ENCODE data around the gene AQP1.

Gene AQP1

DNA sequence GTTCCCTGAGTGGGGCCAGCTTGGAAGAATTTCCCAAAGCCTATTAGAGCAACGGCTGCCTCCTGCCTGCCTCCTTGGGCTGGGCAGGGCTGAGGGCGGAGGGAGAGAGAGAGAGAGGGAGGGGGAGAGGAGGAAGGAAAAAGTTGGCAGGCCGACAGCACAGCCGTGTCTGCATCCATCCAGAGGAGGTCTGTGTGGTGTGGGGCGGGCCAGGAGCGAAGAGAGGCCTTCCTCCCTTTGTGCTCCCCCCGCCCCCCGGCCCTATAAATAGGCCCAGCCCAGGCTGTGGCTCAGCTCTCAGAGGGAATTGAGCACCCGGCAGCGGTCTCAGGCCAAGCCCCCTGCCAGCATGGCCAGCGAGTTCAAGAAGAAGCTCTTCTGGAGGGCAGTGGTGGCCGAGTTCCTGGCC, at the start of gene AQP1:
Gene AQP1, plus strand, starts transcription at position 293 of the 409 bp plus-strand sequence. Its CDS starts 57 bp downstream, at position 350.
- no peak for DNase-seq

DNA sequence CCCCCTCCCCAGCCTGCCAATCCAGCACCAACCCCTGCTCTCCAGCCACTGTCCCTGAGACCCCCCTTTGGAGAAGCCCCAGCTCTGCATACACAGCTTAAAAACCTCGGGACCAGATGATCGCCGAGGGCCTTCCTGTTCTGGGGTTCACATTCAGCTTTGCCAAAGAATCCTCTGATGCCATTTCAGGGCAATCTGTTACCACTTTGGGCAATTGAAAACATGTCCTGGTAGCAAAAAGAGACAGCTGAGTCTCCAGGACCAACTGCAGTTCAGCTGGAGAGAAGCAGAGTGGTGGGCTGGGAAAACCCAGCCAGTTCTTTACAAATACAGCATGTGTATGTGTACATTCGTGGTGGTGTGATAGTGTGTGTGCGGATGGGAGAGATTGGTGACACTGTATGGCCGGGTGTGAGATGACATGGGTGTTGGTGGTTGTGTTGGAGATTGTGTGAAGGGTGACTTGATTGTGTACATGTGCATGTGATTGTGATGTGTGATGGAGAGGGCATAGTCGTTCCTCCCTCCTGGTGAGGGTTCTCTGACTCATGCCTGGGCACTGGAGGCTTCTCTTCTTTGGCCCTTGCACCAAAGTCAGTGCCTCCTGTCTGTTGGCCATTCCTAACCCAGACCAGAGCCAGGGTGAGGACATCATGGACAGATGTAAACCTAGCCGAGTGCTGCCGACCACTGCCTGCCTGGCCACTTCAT, 48.5 kb upstream of the AQP1 start:
- no peak for DNase-seq

DNA sequence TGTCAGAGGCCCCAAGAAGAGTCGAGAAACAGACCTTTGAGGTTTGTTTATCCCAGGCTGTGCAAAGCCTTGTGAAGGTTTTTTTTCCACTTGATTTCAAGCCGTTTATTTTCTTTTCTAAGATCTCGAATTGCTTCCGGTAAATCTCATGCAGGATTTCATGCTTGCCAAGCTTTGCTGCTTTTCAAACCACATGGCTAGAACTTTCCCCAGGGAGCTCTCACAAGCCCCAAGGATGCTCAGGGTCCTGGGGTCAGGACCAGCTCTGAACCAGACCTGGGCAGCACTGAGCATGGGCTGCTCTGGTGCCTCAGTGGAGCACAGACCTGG, 48.0 kb upstream of the AQP1 start:
- no peak for DNase-seq

DNA sequence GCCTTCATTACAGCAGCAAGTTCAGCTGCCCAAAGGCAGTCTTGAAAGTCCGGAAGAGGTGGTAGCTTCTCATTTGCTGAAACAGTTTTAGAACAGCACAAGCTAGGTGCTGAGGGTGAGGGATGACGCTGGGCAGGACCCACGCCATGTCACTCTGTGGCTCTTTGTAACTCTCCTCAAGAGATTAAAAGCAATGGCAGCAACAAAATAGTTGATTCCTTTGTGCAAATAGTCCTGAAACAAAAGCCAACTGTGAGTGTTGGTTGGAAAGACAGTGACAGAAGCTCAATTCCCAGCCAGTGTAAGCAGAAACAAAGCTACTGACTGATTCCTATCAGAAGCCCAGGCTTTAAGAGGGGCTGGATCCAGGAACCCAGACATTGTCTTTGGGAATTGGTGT, 47.6 kb upstream of the AQP1 start:
- DNase-seq, result no peak

DNA sequence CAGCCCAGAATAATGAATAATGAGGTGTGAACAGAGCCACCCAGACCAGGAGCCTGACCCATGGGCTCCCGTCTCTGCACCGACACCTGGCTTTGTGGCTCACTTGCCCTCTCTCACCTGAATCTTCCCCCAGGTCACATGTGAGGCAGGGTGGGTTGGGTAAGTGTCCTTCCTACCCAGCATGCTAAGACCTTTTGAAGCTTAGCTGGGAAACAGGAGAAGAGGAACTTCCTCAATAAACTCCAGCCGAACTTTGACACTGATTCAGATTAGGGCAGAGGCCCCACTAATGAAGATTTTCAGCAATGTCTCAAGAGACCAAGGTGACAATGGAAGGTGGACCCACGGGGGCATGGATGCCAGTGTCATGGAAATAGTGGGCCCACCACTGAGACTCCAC, 46.6 kb upstream of the AQP1 start:
- no peak for DNase-seq

DNA sequence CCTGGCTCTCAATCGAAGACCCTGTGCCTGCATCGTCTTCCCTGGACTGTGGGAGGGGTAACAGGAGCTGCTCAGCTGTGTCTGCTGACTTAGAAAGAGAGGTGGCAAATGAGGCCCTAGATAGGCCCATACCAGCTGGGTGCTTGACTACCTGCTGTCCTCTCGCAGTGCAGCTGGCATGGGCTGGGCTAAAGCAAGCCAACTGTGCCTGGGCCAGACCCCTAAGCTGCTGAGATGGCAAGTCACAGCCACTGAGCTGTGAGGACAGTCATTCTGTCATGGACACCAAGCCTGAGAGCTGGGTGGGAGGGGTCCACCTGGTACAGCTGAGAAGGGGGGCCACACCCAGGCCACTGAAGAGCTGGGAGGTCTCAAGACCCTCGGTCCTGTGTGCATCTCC, 45.8 kb upstream of the AQP1 start:
- DNase-seq, result no peak

DNA sequence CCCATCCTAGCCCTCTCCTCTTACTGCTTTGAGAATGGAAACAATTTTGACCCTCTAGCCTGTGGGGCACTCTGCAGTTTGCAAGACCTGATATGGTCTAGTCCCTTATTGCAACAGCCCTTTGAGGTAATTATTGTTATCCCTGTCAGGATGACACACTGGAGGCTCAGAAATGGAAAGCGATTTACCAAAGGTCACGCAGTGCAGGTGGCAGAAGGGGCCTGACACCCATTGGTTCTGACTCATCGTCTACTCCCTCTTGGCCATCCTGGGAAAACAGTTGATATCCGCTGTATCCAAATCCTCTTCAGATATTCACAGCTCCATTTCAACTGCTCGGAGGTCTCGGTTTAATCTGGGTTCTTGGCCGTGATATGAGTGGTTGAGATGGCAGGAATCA, 44.7 kb upstream of the AQP1 start:
- no peak for DNase-seq

DNA sequence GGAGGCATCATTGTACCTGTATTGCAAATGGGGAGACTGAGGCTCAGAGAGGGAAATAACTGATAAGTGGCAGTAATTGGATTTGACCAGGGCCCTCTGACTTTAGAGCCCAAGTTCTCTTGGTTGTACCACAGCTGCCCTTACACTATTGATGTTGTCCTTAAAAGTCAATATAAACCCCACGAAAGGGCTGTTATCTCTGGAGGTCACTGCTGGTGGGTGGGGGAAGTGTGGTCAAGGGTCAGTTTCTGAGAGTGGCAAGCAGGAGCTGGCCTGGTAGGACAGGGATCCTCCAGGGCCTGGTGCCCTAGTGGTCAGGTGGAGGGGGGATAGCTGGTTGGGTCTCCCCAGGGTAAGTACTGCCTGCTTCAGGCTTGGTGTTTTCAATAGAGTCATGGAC, 44.2 kb upstream of the AQP1 start:
- DNase-seq, result no peak

DNA sequence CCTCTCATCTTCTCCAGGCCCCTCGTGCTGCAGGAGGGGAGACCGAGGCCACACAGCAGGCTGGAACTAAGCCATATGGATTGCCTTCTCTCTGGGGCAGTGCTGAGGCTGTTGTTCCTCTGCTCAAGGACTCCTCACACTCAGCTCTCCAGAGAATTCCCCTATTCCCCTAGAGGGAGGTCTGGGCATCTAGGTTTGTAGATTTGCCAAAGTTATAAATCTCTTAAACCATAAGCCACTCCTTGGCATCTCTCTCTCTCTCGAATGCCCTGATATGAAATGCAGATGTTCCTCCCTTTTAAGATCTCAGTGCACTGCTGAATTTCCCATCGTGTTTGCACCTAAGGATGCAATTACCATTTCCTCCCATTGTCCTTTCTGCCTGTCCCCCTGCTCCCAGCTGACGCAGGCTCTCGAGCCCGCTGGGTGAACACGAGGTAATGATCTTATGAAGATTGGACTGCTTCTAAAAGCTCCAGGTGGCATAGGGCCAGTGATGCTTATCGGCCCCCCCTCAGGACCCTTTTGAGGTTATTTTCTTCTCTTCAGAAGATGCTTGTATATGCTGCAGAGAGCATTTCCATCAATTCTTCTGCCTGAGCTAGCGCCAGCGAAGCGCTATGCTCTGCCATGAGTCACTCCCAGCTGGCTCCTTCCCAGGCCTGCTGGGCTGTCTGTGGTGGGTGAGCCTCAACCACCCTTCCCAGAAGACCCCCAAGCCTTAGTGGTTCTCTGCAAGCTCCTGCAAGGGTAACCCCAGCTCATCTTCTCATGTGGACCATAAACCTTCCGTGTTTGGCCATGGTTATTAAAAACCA, 41.6 kb upstream of the AQP1 start:
- DNase-seq, result no peak

DNA sequence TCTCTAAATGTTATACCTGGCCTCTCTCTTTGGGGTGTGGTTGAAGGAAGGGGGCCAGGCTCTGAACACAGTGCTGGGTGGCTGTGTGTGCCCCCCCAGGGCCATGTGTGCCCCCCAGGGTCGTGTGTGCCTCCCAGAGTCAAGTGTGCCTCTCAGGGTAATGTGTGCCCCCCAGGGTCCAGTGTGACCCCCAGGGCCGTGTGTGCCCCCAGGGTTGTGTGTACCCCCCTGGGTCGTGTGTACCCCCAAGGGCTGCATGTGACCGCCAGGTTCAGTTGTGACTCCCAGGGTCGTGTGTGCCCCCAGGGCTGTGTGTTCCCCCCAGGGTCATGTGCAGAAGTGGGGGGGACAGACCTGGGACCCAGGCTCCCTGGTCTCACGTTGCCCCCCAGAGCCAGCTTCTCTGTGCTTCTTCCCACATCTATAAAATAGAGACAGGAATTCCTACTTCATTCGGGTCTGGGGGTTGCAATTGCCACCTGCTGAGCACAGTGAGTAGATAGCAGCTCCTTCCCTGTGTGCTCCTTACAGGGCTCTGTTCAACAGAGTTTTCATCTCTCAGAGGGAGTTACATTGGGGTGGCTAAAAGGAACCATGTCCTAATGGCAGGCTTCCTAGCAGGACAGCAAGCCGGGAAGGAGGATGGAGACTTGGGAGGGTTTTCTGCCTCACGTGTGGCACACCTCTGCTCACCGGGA, 40.7 kb upstream of the AQP1 start:
- DNase-seq, result no peak

DNA sequence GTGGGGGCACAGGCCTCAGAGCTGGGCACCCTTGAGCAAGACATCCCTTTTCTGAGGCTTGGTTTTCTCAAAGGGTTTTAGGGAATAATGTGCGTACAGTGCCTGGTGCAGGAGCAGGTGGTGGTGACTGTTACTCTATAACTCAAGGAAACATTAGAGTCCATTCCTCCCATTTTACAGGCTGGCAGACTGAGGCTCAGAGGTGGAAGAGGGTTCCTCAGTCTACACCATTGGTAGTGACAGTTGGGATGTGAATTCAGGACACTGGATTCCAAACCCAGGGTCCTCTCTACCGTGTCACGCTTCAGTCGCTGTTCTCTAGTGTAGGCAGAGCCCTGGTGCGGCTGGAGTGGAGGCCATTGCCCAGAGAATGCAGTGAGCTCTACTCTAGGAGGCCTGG, 40.0 kb upstream of the AQP1 start:
- no peak for DNase-seq

DNA sequence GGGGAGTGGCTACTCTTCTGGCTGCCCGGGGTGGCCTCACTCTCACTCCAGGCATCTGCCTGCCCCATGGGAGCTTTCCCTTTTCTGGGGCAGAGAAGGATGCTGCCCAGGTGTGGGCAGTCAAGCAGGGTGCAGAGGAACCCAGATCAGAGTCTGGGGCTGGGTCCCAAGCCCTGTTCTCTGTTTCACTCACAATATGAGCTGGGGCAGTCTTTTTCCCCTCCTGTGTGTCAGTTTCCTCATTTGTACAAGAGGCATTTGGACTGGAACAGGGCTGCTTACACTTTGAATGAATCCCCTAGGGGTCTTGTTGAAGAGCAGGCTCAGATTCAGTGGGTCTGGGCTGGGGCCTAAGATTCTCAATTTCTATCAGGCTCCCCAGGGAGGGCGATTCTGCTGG, 38.4 kb upstream of the AQP1 start:
- DNase-seq, result no peak

DNA sequence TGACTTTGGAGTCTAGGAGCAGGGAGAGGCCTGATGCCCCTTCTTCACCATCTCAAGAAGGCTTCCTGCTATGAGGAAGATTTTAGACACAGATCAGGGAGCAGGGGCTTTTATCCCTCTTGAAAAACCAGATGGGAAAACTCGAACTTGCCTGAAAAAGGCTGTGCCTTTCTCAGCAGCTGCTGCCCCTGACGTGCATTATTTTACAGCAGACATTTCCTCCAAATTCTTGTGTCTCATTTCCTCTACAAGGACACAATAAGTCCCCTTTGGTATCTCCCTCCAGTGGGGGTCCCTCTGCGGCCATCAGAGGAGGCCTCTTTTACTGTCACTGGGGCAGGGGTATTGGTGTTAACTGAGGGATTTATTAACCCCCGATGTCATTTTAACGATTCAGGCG, 38.0 kb upstream of the AQP1 start:
- no peak for DNase-seq

DNA sequence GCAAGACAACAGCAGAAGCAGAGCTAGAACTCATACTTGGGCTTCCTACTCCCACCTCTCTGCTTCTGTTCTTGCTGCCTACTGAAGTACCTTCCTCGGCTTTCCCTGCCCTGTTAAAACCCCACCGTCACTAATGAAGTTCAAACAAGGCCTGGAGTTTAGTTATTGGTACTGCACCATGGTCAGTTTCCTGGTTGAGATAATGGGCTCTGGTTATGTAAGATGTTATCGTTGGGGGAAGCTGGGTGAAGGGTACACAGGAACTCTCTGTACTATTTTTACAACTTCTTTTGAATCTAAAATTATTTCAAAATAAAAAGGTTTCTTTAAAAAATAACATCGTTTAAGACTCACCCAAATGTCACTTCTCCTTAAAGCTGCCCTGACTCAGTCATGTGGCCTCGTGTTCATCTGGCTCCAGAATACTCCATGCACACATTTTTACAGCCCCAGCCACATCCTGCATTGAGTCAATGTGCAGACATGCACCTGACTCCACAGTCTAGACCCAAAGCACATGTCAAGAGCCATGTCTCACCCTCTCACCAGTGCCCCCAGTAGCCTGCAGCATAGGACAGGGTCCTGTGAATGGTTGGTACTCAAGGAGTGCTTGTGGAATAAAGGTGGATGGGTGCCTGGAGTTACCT, 36.9 kb upstream of the AQP1 start:
- DNase-seq, result no peak

DNA sequence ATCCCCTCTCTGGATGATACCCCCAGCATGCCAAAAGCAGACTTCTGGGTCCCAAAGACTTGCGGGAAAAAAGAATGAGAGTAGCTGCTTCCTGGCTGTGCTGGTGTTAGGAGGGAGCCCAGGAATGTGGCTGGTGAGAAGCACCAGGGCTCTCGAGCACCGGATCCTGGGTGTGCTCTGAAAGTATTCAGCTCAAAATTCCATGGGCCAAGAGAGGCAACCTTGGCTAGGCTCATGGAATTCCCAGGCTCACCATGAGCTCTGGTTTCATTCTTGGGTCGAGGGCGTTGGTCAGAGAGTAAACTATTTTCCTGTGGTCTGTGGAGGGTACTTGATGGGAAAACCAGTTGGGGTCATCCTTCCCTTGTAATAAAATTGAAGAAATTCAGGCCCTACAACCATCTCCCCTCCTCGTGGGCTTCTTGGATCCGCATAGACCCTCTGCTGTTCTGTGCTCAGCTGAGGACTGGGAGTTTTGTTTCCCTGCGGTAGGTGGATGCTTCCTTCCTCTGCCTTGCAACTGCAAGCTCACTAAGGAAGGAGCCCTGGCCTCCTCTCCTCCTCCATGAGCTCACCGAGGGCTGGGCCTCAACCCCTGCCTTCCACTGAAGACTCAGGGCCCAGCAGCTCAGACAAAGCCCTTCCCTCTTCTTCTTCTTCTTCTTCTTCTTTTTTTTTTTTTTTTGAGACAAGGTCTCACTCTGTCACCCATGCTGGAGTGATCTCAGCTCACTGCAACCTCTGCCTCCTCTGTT, 34.5 kb upstream of the AQP1 start:
- DNase-seq, result no peak

DNA sequence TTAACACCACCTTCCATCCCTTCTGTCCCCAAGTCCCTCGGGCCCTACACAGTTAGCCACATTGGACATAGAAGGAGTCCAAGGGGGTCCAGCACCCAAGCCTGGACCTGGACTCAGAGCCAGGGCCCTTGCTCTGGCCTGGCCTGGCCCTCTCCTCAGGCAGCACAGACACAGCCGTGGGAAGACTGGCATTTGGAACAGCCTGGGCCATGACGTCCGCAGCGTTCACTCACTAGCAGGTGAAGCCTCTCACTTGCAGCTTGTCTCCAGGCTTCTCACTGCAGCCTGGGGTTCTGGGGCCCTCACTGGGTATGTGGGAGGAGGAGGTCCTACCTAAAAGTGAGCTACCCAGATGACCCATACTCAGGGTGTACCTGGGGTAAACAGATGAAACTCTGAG, 33.7 kb upstream of the AQP1 start:
- no peak for DNase-seq

DNA sequence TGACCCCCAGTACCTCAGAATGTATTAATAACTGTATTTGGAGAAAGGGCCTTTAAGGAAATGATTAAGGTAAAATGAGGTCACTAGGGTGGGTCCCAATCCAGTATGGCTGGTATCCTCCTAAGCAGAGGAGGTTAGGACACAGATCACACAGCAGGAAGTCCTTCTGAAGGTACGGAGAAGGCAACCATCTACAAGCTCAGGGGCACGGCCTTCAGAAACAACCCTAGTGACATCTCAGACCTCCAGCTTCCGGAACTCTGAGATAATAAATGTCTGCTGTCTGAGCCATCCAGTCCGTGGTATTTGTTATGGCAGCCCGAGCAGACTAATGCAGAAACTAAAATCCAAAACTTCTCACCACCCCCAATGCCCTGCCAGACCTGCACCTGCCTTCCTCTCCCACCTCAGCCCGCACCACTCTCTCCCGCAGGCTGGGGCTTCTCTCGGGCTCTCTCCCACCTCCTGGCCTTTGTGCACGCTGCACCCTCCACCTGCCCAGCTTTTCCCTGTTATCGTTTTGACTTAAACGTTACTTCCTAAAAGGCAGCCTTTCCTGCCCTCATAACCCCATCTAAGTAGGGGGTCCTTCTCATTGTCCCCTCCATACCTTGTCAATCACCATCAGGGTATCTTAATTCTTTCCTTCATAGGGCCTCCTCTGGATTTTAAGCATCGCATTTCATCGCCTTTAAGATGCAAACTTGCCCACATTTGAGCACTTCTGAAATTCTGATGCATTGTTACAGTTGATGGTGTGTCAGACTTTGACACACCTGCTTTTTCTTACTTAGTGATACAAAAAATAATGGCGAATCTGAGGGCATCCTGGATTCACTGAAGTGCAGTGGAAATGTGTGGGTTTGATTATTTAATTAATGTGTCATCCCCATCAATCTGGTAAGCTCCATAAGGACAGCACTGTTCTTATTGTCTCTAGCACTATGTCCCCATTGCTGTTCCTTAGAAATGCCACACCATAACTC, 32.2 kb upstream of the AQP1 start:
- no peak for DNase-seq

DNA sequence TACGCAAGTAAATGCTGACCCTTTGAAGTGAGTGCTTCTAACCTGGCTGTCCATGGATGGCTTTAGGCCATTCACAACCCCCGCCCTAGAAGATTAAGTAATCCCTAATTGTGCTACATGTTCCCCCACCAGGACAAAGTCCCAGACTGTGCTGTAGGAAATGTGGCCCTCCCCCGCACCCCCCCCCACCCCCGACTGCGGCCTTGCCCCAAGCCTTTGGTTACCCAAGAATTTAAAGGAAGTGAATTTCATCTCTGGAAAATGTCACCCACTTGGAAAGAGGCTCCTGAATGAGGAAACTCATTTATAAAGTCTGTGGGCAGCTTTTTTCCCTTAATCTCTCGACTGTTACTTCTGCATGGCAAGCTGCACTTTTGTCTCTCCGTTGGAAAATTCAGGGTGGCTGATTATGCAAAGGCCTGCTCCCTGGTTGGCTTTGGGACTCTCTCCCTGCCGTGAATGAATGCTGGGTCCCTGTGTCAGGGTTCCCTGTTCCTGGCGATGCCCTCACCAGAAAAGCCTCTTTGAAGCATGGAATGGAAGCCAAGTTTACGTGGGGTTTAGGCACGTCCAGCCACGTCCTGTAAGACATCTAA, 31.4 kb upstream of the AQP1 start:
- DNase-seq, result no peak

DNA sequence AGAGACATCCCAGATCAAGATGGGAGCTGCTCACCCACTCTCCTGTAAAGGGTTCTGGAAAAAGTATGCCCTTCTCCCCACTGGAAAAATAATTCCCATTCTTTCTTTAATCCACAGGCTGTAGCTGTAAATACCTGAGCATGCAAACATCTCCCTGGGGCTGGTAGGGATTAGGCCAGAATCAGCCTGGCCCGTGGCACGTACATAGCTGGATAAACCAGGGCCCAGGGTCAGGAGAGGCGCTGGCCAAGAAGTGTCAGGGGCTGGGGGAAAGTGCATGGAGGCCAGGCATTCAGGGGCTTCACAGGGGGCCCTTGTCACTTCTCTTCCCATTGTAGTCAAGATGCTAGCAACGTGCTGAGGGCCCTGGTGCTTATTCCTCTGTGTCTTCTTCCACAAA, 30.7 kb upstream of the AQP1 start:
- no peak for DNase-seq

DNA sequence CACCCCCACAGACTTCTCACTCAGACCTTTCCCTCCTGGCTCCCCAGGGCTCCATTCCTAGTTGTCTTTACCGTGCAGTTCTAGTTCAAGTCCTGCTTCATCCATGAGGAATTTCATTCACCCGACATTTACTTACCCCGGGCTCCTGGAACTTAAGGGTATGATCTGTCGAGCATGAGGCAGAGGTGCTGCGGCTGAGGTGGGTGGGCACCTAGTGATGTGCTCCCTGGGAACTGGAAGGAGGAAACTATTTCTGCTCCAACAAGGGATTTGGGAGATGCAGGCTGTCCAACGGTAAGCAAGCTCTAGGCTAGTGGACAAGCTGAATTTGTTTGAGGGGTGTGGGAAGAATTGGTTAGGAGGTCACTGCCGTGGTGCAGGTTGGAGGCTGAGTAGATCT, 30.2 kb upstream of the AQP1 start:
- no peak for DNase-seq

DNA sequence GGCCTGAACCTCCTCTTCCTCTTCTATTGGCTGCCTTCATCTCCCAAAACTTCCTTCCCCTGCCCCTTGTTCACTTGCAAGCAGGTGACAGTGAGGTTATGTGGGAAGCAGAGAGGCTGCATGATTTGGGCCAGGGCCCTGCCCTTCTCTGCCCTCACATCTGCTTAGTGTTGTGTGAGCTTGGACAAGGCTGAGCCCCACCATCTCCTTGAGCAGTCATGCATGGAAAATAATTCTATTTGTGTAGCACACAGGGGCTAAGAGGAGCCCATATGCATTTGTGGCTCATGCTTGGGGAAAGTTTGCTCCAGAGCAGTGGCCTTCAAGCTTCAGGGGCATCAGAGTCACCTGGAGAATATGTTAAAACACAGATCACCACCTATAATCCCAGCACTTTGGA, 26.8 kb upstream of the AQP1 start:
- DNase-seq, result no peak
